CD4-positive, alpha-beta T cell treated with Interleukin-6 for 4 hours (primary cell): Measurements from ENCODE around the gene SPDEF.

Experiments
- DNase-seq: peaks from one replicate; pipeline ENCODE4 v3.0.0-alpha.2; 2020; ENCODE audit warnings: mixed read lengths

Gene SPDEF

DNA sequence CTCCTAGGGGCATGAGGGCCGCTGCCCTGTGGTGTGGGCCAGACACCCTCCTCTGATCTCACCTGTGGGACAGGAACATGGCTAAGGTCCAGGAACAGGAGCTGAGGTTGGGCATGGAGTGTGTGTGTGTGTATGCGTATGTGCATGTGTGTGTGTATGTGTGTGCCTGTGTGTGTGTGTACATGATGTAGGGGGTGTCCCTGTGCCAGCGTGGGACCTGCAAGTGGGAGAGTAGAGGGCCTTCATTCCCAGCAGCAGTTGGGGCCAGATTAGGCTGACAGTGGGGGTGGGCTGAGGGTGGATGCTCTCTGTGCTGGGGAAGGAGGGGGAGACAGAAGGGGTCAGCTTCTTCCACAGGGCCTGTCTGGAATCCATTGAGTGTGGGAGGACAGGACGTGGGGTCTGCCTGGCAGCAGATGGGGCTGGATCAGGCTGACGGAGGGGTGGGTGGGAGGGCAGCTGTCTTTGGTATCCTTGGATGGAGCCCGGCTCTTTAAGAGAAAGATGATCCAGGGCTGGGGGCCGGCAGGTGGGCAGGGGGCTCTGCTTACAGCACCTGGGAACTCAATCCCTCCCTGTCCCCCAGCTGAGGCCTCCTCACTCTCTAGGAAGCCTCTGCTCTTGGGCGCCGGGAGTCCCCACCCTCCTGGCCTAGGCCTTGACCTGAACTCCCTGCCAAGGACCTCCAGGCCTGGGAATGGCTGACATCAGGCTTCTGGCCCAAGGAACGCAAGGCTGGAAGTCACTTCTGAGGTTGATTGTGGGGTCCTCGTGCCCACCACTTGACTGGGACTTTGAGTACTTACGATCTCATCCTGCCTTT is 44.0 kb downstream of the SPDEF start:
- DNase-seq = no peak

DNA sequence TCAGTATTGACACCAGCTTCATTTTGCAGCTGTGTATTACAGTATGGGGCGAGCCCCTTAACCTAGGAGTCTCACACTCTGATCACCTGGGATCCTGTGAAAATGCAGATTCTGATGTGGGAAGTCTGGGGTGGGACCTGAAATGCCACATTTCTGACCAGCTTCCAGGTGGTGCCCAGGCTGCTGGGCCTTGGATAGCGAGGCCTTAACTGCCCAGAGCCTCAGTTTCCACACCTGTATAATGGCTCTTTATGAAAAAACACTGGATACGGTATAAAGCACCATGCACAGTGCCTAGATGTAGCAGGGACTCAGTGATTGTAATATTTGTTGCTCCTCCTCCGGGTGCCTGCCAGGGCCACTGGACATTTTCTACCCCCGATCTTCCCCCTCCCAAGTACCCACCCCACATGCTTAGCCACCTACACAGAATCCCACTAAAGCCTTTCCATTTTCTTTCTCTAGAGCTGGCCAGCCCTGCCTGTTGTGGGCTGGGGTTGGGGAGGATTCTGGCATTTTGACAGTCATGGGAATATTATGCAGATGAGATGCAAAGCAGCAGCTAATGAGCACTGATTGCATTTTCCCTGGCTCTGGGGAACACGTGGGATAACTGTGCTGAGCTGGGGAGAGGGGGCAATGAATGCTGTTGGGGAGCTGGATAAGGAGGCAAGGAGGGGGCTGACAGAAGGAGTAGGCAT is 44.8 kb downstream of the SPDEF start:
- DNase-seq = no peak

DNA sequence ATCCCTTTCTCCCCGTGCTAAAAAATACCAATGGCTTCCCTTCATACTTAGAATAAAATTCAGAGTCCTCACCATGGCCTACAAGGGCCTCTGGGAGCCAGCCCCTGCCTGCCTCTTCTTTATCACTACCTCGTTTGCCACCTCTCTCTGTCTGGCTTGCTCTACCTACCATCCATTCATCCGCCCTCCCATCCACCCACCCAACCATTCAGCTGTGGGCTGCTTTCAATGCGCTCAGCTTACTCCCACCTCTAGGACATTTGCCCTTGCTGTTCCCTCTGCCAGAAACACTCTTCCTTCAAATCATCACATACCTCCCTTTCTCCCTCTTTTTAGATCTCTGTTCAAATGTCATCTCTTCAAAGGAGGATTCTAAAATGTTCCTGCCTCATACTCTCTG is 45.8 kb downstream of the SPDEF start:
- no peak for DNase-seq

DNA sequence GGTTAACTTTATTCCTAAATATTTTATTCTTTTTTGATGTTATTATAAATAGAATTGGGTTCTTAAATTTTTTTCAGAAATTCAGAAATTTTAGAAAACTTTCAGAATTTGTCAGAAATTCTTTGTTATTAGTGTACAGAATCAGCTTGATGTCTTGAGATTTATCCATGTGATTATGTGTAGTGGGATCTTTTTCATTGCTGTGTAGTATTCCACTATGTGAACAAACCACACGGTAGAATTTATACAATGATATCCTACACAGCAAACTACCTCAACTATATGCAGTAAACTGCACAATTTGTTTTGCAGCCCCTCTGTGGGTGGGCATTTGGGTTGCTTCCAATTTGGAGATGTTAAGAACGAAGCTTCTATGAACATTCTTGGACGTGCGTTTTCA is 46.3 kb downstream of the SPDEF start:
- no peak for DNase-seq

DNA sequence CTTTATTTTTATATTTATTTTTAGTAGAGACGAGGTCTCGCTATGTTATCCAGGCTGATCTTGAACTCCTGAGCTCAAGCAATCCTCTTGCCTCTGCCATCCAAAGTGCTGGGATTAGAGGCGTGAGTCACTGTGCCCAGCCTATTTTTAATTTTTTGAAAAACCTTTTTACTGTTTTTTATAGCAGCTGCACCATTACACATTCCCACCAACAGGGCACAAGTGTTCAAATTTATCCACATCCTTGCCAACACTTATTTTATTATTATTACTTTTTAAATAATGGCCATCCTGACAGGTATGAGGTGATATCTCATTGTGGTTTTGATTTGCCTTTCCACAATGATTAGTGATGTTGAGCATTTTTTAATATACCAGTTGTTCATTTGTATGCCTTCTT is 47.7 kb downstream of the SPDEF start:
- DNase-seq = no peak

DNA sequence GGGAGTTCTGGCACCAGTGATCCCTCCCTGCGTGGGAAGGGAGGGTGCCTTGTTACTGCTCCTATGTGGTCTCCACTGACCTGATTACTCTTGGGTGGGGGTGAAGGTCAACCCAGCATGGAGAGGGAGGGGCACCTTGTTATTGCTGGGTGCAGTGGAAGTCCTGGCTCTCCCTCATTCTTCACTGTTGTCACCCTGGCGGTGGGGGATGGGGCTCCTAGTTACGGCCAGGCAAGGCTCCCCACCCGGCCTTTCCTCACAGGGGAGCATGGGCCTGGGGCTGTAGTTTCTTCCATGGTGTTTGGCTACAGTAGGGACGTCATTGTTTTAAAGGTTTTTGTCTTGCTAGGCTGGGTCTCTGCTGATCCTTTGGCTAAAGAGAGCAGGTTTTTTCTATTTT is 49.4 kb downstream of the SPDEF start:
- no peak for DNase-seq

DNA sequence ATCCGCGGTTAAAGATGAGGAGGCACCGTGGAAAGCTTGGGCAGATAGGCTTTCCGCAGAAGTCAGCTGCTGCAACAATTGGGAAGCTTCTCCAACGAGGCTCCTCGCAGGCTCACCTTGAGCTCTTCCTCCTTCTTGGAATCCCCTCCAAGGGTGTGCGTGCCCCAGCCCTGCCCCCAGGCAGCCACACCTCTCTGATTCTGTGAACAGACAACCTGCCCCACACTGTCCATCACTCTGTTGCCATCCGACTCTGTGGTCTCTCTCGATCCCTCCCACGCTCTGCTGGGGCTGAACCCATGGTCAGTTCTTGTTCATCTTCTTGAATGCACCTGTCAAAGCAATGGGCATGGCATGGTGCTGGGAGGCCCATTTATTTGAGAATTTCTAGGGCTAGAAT is 58.7 kb downstream of the SPDEF start:
- DNase-seq = no peak

DNA sequence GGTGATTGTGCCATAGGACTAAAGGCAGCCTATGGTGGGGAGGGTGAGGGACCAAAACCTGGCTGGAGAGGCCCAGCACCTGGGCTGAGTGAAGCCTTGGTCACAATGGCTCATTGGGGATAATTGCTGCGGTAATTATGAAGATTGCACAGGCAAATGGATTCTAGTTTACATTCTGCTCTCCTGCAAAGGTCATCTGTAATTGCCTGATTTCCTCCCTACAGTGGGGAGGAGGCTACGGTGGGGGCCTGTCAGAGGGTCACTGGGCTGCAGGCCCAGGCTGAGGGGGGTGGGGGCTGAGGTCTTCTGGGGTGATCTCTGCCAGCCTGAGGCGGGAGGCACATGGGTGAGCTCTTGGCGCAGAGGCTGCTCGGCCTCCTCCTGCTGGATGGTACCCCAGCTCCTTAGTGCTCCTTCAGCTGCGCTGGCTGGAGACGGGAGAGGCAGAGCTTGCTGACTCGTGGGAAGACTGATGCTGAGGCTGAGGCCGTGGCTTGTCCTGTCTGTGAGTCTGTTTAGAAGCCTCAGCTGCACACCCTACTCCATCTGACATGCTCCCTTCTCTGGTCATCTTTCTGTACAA is 59.9 kb downstream of the SPDEF start:
- DNase-seq = no peak

DNA sequence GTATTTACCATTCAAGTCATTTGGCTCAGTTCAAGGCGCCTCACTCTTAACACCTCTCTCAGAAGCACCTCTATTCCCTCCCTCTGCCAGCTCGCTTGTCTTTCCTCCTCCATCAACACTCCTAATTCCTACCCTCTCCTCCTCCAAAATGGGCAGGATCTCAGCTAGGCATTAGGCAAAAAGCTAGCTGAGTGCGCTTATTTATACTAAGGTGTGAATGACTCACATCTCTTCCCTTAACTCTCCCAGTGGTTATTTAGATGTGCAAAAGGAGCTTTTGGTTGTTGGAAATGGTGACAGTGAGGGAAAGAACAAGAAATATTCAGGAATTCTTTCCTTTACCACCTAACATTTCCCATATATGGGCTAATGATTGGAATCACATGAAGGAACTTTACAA is 61.2 kb downstream of the SPDEF start:
- no peak for DNase-seq

DNA sequence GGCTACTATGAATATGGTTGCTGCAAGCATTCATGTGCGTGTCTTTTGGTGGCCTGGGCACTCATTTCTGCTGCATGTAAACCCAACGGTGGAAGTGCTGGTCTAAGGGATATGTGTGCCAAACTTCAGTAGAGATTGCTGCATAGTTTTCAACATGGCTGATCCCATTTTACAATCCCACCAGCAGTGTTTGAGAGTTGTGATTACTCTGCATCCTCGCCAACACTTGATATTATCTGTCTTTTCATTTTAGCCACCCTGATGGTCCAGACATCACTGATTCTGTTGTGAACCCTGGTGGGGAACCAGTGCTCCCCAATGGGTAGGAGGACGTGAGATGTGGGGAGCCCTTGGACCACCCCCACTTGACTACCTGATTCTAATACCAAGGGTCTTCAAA is 62.8 kb downstream of the SPDEF start:
- no peak for DNase-seq

DNA sequence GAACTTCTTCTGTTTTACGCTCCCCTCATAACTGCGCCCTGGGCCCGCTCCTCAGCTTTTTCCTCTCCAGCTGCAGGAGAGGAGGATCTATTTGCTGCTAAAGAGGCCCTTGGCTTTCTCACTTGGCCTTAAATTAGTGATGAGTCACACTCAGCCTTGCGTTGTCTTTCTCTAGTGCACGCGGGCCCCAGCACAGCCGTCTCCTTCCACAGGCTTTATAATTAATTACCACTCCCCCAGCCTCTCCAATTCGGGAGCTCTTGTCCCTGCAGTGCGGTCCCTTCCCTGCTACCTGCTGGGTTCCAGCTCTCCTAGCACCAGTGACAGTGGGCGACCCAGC is 65.1 kb downstream of the SPDEF start:
- DNase-seq = no peak

DNA sequence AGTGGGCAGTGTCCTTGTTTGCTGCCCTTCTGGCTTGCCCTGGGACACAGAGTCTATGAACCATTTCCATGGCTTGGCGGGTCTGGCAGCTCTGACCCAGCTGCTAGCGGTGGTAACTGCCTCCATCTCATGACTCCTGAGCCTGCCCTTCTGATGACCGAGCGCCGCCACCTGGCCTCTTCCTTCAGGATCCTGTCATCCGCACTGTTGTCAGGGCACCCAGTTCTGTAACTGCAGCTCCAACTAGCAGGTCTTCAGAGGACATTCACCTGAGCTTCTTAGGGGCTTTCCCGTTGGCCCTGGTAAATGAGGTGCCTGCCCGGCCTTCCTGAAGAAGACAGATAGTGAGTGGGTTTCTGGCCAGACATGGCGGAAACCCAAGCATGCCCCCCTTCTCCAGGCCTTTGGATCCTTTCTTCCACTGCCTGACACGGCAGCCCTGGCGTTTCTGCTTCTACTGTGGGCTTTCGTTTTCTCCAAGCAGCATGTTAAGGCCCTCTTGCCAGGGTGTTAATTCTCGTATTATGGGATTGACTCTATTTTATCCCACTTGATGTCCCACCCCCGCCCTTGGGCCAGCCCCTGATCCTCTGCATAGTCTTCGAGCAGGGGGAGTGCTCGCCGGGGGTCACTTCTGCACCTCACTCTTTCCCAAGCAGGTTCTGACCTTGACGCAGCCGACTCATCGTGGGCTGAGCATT is 65.6 kb downstream of the SPDEF start:
- DNase-seq = no peak

DNA sequence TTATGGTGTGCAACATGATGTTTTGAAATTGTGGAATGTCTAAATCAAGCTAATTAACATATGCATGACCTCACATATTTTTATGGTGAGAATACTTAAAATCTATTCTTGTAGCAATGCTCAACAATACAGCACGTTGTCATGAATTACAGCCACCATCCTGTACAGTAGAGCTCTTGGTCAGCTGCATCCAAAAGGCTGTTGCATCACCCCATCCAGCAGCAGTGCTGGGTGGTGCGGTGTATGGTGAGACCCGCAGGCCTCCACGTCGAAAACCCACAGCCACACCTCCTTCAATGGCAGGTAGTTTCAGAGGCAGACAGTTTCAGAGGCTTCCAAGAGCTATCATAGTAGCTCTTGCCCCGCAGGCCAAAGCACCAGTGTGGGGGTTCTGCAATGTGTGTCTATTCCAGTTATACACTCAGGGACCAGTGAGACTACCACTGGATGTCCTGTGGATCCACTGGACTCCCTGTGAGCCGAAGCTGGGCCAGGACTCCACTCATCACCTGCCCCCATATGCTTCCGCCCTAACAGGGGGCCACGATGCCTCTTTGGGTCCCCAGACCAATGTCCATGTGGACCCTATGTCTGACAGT is 66.8 kb downstream of the SPDEF start:
- no peak for DNase-seq
